SK-N-SH treated with all-trans-retinoic acid at 6 μM for 48 hours (cell line): ENCODE data around the gene TARS1.

Experiments used
- ARNTL ChIP-seq: fragments of 450-650 bp; formaldehyde crosslinking; IDR thresholded peaks from 2 replicates; pipeline ENCODE4 v1.5.0; 2020; ENCODE audit warnings: low read depth, mild to moderate bottlenecking, moderate library complexity, borderline replicate concordance
- BACH2 ChIP-seq: fragments of 250-450 bp; sonication (Bioruptor Pico); IDR thresholded peaks from 2 replicates; pipeline ENCODE4 v1.9.0; 2021; ENCODE audit warnings: mild to moderate bottlenecking, borderline replicate concordance
- RARB ChIP-seq: fragments of 250-450 bp; sonication (Bioruptor Pico); IDR thresholded peaks from 2 replicates; pipeline ENCODE4 v1.8.0; 2021; ENCODE audit warnings: mild to moderate bottlenecking, moderate library complexity
- TOX ChIP-seq: fragments of 250-450 bp; sonication (Bioruptor Pico); IDR thresholded peaks from 2 replicates; pipeline ENCODE4 v1.8.0; 2021; ENCODE audit warnings: mild to moderate bottlenecking, moderate library complexity, borderline replicate concordance
- ZFP3 ChIP-seq: fragments of 250-450 bp; sonication (Bioruptor Pico); IDR thresholded peaks from 2 replicates; pipeline ENCODE4 v1.5.0; 2020; ENCODE audit warnings: mild to moderate bottlenecking, moderate library complexity
- ZFP30 ChIP-seq: fragments of 450-650 bp; formaldehyde crosslinking; IDR thresholded peaks from 2 replicates; pipeline ENCODE4 v1.5.0; 2022; ENCODE audit warnings: mild to moderate bottlenecking, moderate library complexity
- ZNF565 ChIP-seq: fragments of 450-650 bp; formaldehyde crosslinking; conservative IDR thresholded peaks from 2 replicates; pipeline ENCODE4 v1.5.0; 2020; ENCODE audit warnings: low read depth, mild to moderate bottlenecking, moderate library complexity
- TF ChIP-seq, protein P1 (sequence below): fragments of 250-450 bp; sonication (Bioruptor Pico); IDR thresholded peaks from 2 replicates; pipeline ENCODE4 v1.5.0; 2020; ENCODE audit warnings: mild to moderate bottlenecking, moderate library complexity
- TF ChIP-seq, protein P2 (sequence below): fragments of 250-450 bp; sonication (Bioruptor Pico); IDR thresholded peaks from 2 replicates; pipeline ENCODE4 v1.5.1; 2020; ENCODE audit warnings: low read depth, mild to moderate bottlenecking, moderate library complexity
- TF ChIP-seq, protein P3 (sequence below): fragments of 250-450 bp; sonication (Bioruptor Pico); IDR thresholded peaks from 2 replicates; pipeline ENCODE4 v1.8.0; 2020; ENCODE audit warnings: mild to moderate bottlenecking, moderate library complexity, borderline replicate concordance

DNA sequence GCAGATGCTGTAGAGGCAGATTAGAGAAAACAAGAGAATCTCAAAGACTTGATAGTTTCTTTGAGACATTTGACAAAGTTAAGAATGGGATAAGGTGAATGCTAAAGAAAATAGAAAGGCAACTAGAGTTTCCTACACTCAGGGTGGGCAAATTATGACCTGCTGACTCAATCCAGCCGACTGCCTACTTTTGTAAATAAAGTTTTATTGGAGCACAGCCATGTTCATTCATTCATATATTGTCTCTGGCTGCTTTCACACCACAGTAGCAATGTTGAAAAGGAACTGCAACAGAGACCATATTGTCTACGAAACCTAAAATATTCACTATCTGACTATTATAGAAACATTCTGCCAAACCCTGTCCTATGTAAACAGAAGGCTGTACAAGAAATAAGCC is 37.6 kb upstream of the TARS1 start:
- TF ChIP-seq, protein P1, sequence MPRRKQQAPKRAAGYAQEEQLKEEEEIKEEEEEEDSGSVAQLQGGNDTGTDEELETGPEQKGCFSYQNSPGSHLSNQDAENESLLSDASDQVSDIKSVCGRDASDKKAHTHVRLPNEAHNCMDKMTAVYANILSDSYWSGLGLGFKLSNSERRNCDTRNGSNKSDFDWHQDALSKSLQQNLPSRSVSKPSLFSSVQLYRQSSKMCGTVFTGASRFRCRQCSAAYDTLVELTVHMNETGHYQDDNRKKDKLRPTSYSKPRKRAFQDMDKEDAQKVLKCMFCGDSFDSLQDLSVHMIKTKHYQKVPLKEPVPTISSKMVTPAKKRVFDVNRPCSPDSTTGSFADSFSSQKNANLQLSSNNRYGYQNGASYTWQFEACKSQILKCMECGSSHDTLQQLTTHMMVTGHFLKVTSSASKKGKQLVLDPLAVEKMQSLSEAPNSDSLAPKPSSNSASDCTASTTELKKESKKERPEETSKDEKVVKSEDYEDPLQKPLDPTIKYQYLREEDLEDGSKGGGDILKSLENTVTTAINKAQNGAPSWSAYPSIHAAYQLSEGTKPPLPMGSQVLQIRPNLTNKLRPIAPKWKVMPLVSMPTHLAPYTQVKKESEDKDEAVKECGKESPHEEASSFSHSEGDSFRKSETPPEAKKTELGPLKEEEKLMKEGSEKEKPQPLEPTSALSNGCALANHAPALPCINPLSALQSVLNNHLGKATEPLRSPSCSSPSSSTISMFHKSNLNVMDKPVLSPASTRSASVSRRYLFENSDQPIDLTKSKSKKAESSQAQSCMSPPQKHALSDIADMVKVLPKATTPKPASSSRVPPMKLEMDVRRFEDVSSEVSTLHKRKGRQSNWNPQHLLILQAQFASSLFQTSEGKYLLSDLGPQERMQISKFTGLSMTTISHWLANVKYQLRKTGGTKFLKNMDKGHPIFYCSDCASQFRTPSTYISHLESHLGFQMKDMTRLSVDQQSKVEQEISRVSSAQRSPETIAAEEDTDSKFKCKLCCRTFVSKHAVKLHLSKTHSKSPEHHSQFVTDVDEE (CRISPR knock-in tag) = no peak
- TF ChIP-seq ZNF565 (no peak), TOX (CRISPR knock-in tag) (no peak), ZFP30 (no peak), RARB (CRISPR knock-in tag) (no peak), ARNTL (CRISPR knock-in tag) (no peak), BACH2 (CRISPR knock-in tag) (no peak), ZFP3 (CRISPR knock-in tag) (no peak)
- TF ChIP-seq, protein P2, sequence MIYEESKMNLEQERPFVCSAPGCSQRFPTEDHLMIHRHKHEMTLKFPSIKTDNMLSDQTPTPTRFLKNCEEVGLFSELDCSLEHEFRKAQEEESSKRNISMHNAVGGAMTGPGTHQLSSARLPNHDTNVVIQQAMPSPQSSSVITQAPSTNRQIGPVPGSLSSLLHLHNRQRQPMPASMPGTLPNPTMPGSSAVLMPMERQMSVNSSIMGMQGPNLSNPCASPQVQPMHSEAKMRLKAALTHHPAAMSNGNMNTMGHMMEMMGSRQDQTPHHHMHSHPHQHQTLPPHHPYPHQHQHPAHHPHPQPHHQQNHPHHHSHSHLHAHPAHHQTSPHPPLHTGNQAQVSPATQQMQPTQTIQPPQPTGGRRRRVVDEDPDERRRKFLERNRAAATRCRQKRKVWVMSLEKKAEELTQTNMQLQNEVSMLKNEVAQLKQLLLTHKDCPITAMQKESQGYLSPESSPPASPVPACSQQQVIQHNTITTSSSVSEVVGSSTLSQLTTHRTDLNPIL (CRISPR knock-in tag) = no peak
- TF ChIP-seq, protein P3, sequence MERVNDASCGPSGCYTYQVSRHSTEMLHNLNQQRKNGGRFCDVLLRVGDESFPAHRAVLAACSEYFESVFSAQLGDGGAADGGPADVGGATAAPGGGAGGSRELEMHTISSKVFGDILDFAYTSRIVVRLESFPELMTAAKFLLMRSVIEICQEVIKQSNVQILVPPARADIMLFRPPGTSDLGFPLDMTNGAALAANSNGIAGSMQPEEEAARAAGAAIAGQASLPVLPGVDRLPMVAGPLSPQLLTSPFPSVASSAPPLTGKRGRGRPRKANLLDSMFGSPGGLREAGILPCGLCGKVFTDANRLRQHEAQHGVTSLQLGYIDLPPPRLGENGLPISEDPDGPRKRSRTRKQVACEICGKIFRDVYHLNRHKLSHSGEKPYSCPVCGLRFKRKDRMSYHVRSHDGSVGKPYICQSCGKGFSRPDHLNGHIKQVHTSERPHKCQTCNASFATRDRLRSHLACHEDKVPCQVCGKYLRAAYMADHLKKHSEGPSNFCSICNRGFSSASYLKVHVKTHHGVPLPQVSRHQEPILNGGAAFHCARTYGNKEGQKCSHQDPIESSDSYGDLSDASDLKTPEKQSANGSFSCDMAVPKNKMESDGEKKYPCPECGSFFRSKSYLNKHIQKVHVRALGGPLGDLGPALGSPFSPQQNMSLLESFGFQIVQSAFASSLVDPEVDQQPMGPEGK (CRISPR knock-in tag) = no peak
